ENCODE results near the gene CPED1.

CPED1 gene

DNA sequence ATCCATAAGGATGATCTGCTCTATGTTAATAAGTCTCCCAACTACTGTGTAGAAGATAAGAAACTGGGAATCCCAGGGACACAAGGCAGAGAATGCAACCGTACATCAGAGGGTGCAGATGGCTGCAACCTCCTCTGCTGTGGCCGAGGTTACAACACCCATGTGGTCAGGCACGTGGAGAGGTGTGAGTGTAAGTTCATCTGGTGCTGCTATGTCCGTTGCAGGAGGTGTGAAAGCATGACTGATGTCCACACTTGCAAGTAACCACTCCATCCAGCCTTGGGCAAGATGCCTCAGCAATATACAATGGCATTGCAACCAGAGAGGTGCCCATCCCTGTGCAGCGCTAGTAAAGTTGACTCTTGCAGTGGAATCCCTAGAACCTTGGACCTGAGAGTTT lies 350.6 kb downstream of the CPED1 start:
- Histone ChIP-seq H3K27me3 (ENCODE audit: control insufficient read depth, insufficient read depth, low read length) (no peaks in the 10 kb centered on the region), H3K9me3 (ENCODE audit: control insufficient read depth, low read length) (no peaks in the 10 kb centered on the region), H3K27ac (no peak overlapping the region), H3K4me1 (no peaks in the 10 kb centered on the region), H3K4me2 (ENCODE audit: low read length) (no peak overlapping the region), H2AFZ (no peak overlapping the region), H3K36me3 (ENCODE audit: control insufficient read depth, insufficient read depth, low read length) (no peaks in the 10 kb centered on the region), H3K79me2 (no peaks in the 10 kb centered on the region), H3K9ac (no peak overlapping the region), H3K4me3 (ENCODE audit: low read depth, low read length) (no peak overlapping the region)
- TF ChIP-seq, protein P1, sequence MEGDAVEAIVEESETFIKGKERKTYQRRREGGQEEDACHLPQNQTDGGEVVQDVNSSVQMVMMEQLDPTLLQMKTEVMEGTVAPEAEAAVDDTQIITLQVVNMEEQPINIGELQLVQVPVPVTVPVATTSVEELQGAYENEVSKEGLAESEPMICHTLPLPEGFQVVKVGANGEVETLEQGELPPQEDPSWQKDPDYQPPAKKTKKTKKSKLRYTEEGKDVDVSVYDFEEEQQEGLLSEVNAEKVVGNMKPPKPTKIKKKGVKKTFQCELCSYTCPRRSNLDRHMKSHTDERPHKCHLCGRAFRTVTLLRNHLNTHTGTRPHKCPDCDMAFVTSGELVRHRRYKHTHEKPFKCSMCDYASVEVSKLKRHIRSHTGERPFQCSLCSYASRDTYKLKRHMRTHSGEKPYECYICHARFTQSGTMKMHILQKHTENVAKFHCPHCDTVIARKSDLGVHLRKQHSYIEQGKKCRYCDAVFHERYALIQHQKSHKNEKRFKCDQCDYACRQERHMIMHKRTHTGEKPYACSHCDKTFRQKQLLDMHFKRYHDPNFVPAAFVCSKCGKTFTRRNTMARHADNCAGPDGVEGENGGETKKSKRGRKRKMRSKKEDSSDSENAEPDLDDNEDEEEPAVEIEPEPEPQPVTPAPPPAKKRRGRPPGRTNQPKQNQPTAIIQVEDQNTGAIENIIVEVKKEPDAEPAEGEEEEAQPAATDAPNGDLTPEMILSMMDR (IDR thresholded peaks at IDR 0.05) = no peak

DNA sequence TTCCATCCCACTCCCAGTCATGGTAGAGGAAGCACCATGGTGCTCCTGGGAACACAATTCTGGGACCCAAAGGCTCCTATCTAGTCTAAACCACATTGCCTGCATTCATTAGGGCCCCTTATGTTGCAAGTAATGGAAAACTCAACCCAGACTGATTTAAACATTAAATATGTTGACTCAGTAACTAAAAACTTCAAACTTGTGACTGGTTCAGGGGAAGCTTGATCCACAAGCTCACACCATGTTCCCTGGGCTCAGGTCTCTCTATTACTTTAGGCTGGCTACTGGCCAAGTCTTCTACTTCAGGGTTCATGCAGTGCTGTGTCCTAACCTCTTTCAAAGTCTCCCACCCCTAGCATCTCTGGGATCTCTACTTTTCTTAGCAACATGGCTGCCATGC lies 353.4 kb downstream of the CPED1 start:
- no peaks in the 10 kb centered on the region for H3K36me3 ChIP-seq (ENCODE audit: control insufficient read depth, insufficient read depth, low read length)
- no peaks in the 10 kb centered on the region for H3K4me1 ChIP-seq
- H3K9ac ChIP-seq = no peak overlapping the region
- no peak overlapping the region for H3K4me3 ChIP-seq (ENCODE audit: low read depth, low read length)
- H3K4me2 ChIP-seq (ENCODE audit: low read length) = no peak overlapping the region
- H3K79me2 ChIP-seq = no peaks in the 10 kb centered on the region
- TF ChIP-seq, protein P1 (IDR thresholded peaks at IDR 0.05) = no peak
- H2AFZ ChIP-seq = no peak overlapping the region
- H3K27me3 ChIP-seq (ENCODE audit: control insufficient read depth, insufficient read depth, low read length) = no peaks in the 10 kb centered on the region
- H3K27ac ChIP-seq = no peak overlapping the region
- H3K9me3 ChIP-seq (ENCODE audit: control insufficient read depth, low read length) = no peaks in the 10 kb centered on the region

DNA sequence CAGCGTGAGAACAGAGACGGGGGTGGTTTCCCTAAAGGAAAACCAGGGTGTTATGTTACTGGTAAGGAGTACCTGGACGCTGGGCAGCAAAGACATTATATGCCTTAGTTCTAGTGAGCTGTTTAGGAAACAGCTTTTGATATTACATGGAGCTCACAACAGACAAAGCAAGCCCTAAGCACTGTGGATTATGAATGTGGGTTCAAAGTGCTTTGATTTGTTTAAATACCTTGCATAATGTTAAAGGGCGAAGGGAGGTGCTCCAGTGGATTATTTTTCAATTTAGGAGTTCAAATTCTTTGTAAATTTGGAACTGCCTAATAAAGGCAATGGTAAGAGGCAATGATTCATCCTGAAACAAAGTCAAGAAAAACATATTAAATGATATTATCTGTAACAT lies 354.1 kb downstream of the CPED1 start:
- no peaks in the 10 kb centered on the region for H3K27me3 ChIP-seq (ENCODE audit: control insufficient read depth, insufficient read depth, low read length)
- no peak overlapping the region for H2AFZ ChIP-seq
- TF ChIP-seq, protein P1 (IDR thresholded peaks at IDR 0.05) = no peak
- no peak overlapping the region for H3K4me3 ChIP-seq (ENCODE audit: low read depth, low read length)
- H3K79me2 ChIP-seq = no peaks in the 10 kb centered on the region
- H3K36me3 ChIP-seq (ENCODE audit: control insufficient read depth, insufficient read depth, low read length) = no peaks in the 10 kb centered on the region
- H3K9ac ChIP-seq = no peak overlapping the region
- H3K4me2 ChIP-seq (ENCODE audit: low read length) = no peak overlapping the region
- H3K9me3 ChIP-seq (ENCODE audit: control insufficient read depth, low read length) = no peaks in the 10 kb centered on the region
- no peaks in the 10 kb centered on the region for H3K4me1 ChIP-seq
- no peak overlapping the region for H3K27ac ChIP-seq

GRCh38 chr7:121343302-121343701 lies 354.8 kb downstream of the CPED1 start:
- H3K27ac ChIP-seq = no peak overlapping the region

DNA sequence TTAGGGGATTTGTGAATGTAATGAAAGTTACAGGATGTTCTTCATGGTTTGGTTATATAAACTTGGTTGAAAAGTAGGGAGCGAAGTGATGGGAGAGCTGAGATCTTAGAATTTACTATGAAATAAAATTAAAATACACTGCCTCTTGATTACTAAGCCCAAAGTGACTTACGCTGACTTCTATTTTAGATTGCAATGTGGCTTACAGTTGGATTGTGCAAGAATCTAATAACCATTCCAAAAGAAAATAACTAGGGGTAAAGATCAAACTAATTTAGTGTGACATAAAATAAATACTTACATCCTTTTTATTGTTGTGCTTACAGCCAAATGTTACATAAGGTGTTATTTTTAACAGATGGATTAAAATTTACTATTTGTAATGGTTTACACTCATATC lies 355.6 kb downstream of the CPED1 start:
- Histone ChIP-seq H3K79me2 (no peaks in the 10 kb centered on the region), H3K27ac (no peak overlapping the region), H3K27me3 (ENCODE audit: control insufficient read depth, insufficient read depth, low read length) (no peaks in the 10 kb centered on the region), H3K4me1 (no peaks in the 10 kb centered on the region), H3K9me3 (ENCODE audit: control insufficient read depth, low read length) (no peaks in the 10 kb centered on the region), H3K4me2 (ENCODE audit: low read length) (no peak overlapping the region), H3K9ac (no peak overlapping the region), H2AFZ (no peak overlapping the region), H3K36me3 (ENCODE audit: control insufficient read depth, insufficient read depth, low read length) (no peaks in the 10 kb centered on the region), H3K4me3 (ENCODE audit: low read depth, low read length) (no peak overlapping the region)
- TF ChIP-seq, protein P1 (IDR thresholded peaks at IDR 0.05) = no peak

More at GRCh38 chr7:121343302-121343701, 354.8 kb downstream of the CPED1 start:
- no peaks in the 10 kb centered on the region for H3K79me2 ChIP-seq
- H3K4me1 ChIP-seq = no peaks in the 10 kb centered on the region
- H3K36me3 ChIP-seq (ENCODE audit: control insufficient read depth, insufficient read depth, low read length) = no peaks in the 10 kb centered on the region
- no peak overlapping the region for H3K9ac ChIP-seq
- no peaks in the 10 kb centered on the region for H3K9me3 ChIP-seq (ENCODE audit: control insufficient read depth, low read length)
- TF ChIP-seq, protein P1 (IDR thresholded peaks at IDR 0.05) = no peak
- H3K27me3 ChIP-seq (ENCODE audit: control insufficient read depth, insufficient read depth, low read length) = no peaks in the 10 kb centered on the region
- H2AFZ ChIP-seq = no peak overlapping the region
- no peak overlapping the region for H3K4me3 ChIP-seq (ENCODE audit: low read depth, low read length)
- H3K4me2 ChIP-seq (ENCODE audit: low read length) = no peak overlapping the region
